Measurements from ENCODE around the gene ST6GALNAC1. TPM values are rescaled to one million over a fixed set of nuclear protein-coding genes. Genes with fewer than 3 reads are reported as not detected.

Gene ST6GALNAC1
- total RNA-seq, 1 experiment from 2014 or later: not detected

GRCh38 chr17:76640550-76641380, 2.8 kb downstream of the ST6GALNAC1 start:
- RAD21 ChIA-PET (ENCODE audit: low non-redundant PET in 1 of 2, low total read pairs in 2 of 2, uncharacterized antibody in 2 of 2, unreplicated experiment in 2 of 2): no interaction called here
- Histone ChIP-seq H3K4me3 (replicated peaks in 1 of 2; ENCODE audit: low read depth in 1 of 2, low read length in 2 of 2) (no peak overlapping the region), H3K9me2 (ENCODE audit: insufficient read depth) (no peaks in the 10 kb centered on the region), H3K36me3 (ENCODE audit: control insufficient read depth in 1 of 2, insufficient read depth in 2 of 2, low read length in 2 of 2) (no peaks in the 10 kb centered on the region), H3K27ac (ENCODE audit: low read depth, low read length) (no peak overlapping the region), H3K4me1 (ENCODE audit: control insufficient read depth in 1 of 2, insufficient read depth in 2 of 2, low read length in 2 of 2) (peaks cover 7 to 13% of the 10 kb centered on the region in 2 experiments; a peak in 3 of 4 replicates), H3K79me2 (ENCODE audit: insufficient read depth, low read length) (no peaks in the 10 kb centered on the region), H3K9me3 (ENCODE audit: control insufficient read depth in 1 of 2, insufficient read depth in 1 of 2, low read depth in 1 of 2, low read length in 2 of 2) (no peaks in the 10 kb centered on the region), H3K27me3 (ENCODE audit: insufficient read depth, low read length) (no peaks in the 10 kb centered on the region), H3K9ac (ENCODE audit: low read length) (no peak overlapping the region), H2AFZ (ENCODE audit: low read depth, low read length, poor library complexity, severe bottlenecking) (no peak overlapping the region), H3K4me2 (ENCODE audit: low read length) (no peak overlapping the region), H4K20me1 (ENCODE audit: insufficient read depth) (no peaks in the 10 kb centered on the region)
- ATAC-seq (no peak), DNase-seq (ENCODE audit: low read depth, low spot score) (no peak)
- POLR2A ChIA-PET: interaction anchor here (1.0 kb wide), 1 partner anchor 31 kb away, joined by 4 read pairs; no protein-coding TSS in a partner anchor
- CTCF ChIA-PET: interaction anchor here (1.4 kb wide), 1 partner anchor 17 kb away, joined by 4 read pairs; no protein-coding TSS in a partner anchor
- BruUV-seq (replicated peaks): no TSS peak
- TF ChIP-seq SIN3A (IDR thresholded peaks at IDR 0.05; ENCODE audit: low read depth): no peak
- TF ChIP-seq RAD21 (IDR thresholded peaks at IDR 0.05; ENCODE audit: low read depth): no peak
- no peak for TF ChIP-seq REST (IDR thresholded peaks at IDR 0.05; ENCODE audit: low read depth)
- TF ChIP-seq CTCF (IDR thresholded peaks at IDR 0.05 in 2 of 3, conservative IDR thresholded peaks at IDR 0.05 in 1 of 3; ENCODE audit: borderline replicate concordance in 1 of 3, insufficient read depth in 1 of 3, low read depth in 2 of 3, low read length in 2 of 3): no peak
- no peak for TF ChIP-seq SRF (IDR thresholded peaks at IDR 0.05; ENCODE audit: low read depth)
- TF ChIP-seq EZH2phosphoT487 (IDR thresholded peaks at IDR 0.05; ENCODE audit: borderline replicate concordance): no peak
- TF ChIP-seq EGR1 (IDR thresholded peaks at IDR 0.05; ENCODE audit: low read depth): no peak
- TF ChIP-seq CEBPB (IDR thresholded peaks at IDR 0.05; ENCODE audit: low read depth): no peak
- TF ChIP-seq POLR2A (IDR thresholded peaks at IDR 0.05; ENCODE audit: borderline replicate concordance, extremely low read depth, insufficient read depth, insufficient read length): no peak
- TF ChIP-seq ZNF274 (IDR thresholded peaks at IDR 0.05; ENCODE audit: low read depth, low read length): no peak
- TF ChIP-seq TCF7L2 (IDR thresholded peaks at IDR 0.05; ENCODE audit: borderline replicate concordance, extremely low read depth, insufficient read depth, insufficient read length): no peak
- TF ChIP-seq YY1 (IDR thresholded peaks at IDR 0.05; ENCODE audit: extremely low read depth, insufficient replicate concordance, low read depth, low read length): no peak
- TF ChIP-seq ZFX (IDR thresholded peaks at IDR 0.05): no peak
- no peak for TF ChIP-seq EZH2 (IDR thresholded peaks at IDR 0.05)
- no peak for TF ChIP-seq SP1 (IDR thresholded peaks at IDR 0.05; ENCODE audit: low read depth)
- intact Hi-C loops (cut with micrococcal nuclease): no loop called here

All from HCT116 (cell line).